GM21515 (cell line): Measurements from ENCODE around the gene ENTPD6.

Source experiments
- ATAC-seq: cut with Tn5 transposase; IDR thresholded peaks from one replicate; pipeline ENCODE4 v1.9.1; 2021; ENCODE audit not compliant: unreplicated experiment

The ENTPD6 gene

DNA sequence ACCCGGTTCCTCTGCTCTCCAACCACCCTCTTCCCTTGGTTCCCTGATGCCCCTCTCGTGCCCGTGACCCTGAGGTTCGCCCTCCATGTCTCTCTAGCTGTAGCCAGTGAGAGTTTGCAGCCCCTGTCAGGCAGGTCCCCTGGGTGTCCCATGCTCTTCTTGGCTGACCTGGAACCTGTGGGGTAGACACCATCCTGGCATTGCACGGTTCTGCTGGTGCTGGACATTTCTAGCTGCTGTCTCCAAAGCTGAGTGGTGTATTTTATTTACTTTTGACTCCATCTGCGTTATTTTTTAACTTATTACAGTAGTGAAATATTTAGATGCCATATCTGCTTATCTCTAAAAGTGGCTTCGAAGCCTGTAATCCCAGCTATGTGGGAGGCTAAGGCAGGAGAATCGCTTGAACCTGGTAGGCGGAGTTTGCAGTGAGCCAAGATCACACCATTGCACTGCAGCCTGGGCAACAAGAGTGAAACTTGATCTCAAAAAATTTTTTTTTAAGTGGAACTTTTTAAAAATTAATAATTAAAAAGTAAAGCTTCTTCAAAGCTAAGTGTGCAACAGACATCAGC lies 12.5 kb downstream of the ENTPD6 start:
- ATAC-seq = no peak

DNA sequence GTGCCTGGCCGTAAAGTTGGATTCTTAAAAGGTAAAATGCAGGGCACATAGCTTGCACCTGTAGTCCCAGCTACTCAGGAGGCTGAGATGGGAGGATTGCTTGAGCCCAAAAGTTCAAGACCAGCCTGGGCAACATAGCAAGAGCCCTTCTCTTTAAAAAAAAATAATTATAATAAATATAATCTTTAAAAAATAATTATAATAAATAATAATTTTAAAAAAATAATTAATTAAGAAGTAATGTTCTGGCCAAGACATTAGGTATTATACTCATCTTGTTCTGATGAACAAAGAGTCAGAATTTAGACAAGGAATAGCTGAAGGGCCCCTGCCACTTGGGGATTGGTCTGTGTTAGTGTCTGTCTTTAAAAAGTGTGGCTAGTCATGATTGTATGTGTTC lies 13.9 kb downstream of the ENTPD6 start:
- ATAC-seq = no peak

DNA sequence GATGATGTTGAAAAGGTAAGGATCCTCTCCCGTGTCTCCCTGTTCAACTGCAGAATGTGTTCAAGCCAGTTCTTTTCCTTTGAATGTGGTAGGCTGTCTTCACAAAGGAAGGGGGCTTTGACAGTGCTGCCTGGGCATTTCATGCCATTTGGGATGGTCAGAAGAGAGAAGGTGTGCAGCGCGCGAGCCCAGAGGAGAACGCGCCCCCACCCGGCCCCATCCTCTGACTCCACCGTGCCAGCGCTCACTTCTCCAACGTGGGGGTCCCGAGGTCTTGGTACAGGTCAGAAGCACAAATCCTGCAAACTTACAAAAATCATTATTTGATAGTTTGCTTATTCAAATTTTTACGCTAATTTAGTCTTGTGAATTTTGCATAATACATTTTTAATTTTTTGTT lies 14.4 kb downstream of the ENTPD6 start:
- no peak for ATAC-seq

- no peak for ATAC-seq
Observed at GRCh38 chr20:25211273-25211672, 15.8 kb downstream of the ENTPD6 start.

- ATAC-seq = no peak
Observed at GRCh38 chr20:25212242-25212641, 16.7 kb downstream of the ENTPD6 start.

DNA sequence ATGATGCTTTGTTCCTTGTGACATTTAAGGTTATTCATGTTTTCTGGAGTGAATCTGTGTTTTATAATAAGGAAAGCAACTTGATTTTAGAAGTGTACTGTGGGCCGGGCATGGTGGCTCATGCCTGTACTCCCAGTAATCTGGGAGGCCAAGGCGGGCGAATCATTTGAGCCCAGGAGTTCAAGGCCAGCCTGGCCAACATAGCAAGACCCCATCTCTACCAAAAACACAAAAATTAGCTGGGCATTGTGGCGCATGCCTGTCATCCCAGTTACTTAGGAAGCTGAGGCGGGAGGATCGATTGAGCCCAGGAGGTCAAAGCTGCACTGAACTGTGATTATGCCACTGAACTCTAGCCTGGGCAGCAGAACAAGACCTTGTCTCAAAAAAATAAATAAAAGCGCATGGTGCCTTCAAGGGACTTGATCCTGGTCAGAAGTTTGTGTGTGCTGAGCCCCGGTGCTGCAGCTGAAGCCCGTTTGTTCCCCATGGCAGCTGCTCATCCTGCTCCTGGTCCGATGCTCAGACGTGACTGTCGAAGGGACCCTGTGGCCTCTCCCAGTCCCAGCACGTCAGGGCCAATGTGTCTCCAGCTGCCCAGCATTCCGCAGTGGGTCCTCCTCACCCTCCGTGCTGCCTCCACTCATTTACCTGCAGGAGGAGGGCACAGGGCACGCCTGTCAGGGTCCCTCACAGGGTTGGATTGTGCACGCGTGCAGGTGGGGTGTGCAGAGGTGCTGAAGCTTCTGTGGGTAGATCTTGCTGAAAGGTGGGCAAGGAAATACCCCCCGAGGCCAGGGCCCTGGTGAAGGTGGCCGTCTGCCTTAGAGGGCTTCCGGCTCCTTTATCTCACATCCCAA lies 18.3 kb downstream of the ENTPD6 start:
- no peak for ATAC-seq

GRCh38 chr20:25214426-25214790 lies 18.9 kb downstream of the ENTPD6 start:
- no peak for ATAC-seq

GRCh38 chr20:25214819-25215218 lies 19.3 kb downstream of the ENTPD6 start:
- ATAC-seq = no peak

DNA sequence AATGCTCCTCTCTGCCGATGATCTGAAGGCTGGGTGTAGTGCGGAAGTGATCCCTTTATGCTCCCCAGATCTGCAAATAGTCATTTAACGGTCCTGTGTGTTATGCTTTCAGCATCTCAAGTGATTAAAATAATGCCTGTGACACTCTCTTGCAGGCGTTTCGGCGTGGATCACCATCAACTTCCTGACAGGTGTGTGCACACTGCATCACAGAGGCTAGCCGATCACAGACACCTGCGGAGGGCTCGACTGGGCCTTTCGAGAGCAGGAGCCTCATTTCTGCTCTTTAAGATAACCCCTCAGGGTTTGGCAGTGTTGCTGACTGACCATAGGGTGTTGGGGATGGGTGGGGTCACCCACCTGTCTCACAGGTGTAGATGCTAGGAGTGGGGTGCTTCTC lies 20.0 kb downstream of the ENTPD6 start:
- no peak for ATAC-seq

DNA sequence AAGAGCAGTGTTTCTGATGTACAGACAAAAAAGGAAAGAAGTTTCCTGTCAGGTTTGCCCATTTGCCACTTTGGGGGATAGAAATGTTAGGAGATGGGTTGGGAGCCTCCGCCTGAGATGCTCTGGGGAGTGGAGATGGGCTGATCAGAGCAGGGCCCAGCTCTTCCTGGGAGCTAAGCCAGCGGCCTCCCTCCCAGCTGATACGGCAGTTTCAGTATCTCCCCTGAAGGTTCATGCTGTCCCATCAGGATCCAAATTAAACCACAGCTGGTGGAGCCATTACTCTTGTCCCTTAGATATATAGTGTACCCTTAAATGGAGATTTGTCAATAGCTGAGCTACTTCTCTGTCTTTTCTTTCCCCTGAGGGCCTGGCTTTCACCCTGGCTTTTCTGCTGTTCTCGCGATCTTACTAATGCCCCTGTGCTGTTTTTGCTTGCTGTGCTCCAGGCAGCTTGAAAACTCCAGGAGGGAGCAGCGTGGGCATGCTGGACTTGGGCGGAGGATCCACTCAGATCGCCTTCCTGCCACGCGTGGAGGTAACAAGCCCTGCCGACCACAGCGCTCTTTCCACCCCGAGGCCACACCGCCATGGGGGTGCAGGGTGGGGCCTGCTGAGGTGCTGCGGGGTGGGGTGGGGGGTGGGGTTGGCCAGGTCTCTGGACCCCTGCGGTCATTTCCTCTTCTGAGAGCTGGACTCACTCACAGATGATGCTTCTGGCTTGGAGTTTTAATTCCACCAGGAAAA lies 20.9 kb downstream of the ENTPD6 start:
- no peak for ATAC-seq

DNA sequence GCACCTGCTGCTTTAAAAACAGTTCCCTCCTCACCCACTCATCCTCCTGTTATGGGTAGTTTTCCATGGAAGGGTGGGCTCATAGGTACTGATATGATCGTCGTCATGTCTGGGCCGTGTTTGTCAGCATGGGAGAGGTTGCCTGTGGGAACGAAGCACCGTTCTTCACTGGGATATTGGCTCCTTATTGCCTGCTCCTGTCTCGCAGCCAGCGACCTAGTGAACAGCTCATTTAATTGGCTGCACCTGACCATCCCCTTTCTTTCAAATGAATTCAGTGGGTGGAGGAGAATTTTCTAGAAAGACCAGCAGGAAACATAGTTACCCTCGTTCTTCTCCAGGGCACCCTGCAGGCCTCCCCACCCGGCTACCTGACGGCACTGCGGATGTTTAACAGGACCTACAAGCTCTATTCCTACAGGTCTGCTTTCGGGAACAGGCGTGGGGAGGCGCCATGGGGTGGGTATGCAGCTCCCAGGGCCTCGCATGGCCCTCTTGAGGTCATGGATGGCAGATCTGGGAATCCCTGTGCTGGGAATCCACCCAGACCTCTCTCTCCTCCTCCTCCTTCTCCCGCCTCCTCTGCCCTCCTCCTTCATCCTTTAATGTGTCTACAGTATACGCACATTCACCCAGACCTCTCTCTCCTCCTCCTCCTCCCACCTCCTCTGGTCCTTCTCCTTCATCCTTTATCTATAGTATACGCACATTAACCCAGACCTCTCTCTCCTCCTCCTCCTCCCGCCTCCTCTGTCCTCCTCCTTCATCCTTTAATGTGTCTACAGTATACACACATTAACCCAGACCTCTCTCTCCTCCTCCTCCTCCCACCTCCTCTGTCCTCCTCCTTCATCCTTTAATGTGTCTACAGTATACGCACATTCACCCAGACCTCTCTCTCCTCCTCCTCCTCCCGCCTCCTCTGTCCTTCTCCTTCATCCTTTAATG lies 21.9 kb downstream of the ENTPD6 start:
- ATAC-seq = no peak

GRCh38 chr20:25218109-25218486 lies 22.6 kb downstream of the ENTPD6 start:
- no peak for ATAC-seq

DNA sequence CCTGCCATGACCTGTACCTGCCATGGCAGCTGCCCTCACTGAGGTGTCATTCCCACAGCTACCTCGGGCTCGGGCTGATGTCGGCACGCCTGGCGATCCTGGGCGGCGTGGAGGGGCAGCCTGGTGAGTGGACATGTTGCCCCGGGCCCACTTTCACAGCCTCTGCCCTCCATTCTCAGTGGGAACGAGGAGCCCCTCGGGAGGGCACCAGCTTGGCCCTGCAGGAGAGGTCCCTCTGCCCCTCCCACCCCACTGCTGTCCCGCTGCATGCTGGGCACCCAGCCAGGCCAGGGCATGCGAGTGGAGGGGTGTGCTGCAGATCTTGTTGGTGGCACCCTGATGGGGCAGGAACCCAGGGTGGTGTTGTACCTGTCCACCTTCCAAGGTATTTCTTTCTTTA lies 23.0 kb downstream of the ENTPD6 start:
- ATAC-seq = no peak

DNA sequence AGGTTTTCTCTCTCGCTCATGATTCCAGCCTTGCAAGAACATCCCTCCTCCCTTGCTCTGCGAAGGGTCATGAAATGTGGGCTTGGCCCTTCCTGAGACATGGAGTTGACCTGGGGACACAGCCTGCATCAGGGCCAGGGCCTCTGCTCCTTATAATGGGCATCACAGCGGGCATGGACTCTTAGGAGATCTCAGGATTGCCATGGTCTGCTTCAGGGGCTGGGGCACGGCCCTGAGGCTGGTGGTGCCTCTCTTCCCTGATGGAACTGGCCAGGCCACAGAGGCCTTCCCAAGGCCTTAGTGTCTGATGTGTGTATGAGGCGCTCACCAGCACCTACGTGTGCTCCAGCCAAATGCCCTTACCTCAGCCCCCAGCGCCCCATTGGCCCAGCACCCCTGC lies 23.9 kb downstream of the ENTPD6 start:
- no peak for ATAC-seq

GRCh38 chr20:25220021-25220730 lies 24.7 kb downstream of the ENTPD6 start:
- ATAC-seq = no peak

GRCh38 chr20:25220810-25221591 lies 25.5 kb downstream of the ENTPD6 start:
- ATAC-seq = no peak

- no peak for ATAC-seq
Observed at GRCh38 chr20:25221592-25222460, 26.3 kb downstream of the ENTPD6 start.

DNA sequence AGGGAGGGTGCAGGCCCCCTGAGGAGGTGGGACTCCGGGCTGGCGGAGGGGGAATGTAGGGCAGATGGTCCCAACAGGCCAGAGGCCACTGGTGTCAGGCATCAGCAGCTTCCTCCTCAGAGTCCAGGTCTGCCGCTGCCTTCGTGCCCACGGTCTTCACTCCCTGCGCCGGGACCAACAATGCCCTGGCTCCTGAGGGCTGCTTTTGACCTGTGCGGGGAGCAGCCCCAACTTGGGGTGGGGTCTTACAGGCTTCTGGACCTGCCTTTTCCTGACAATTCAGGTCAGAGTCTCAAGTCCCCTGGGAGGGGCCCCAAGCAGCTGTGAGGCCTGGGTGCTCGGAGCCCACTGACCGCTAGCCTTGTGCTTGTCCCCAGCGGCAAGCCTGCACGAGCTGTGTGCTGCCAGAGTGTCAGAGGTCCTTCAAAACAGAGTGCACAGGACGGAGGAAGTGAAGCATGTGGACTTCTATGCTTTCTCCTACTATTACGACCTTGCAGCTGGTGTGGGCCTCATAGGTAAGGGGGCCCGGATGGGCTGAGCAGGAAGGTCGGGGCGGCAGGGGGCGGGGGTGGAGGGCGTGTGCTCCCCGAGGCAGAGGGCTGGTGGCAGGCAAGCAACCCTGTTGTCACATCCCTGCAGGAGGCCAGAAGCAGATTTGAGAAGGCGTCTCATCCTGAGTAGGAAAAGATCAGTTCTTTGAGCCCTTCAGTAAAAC lies 27.1 kb downstream of the ENTPD6 start:
- no peak for ATAC-seq
